Activated B cell treated with CpG ODN at 0.5 μM for 24 hours (primary cell): Measurements from ENCODE around the gene CCSER2. TPM values are rescaled to one million over a fixed set of nuclear protein-coding genes. Genes with fewer than 3 reads are reported as not detected.
"Not testable (repeated sequence)": the region's sequence is repeated elsewhere in the genome, so short reads cannot be mapped to it uniquely, and the experiment has no call there.

Experiments
- ATAC-seq: fragments of 200-7000 bp; cut with Tn5 transposase; one replicate; pipeline ENCODE4 v1.10.0; 2021; ENCODE audit warnings: low read depth, mild to moderate bottlenecking, moderate library complexity
- CTCF ChIA-PET: fragments of 350-600 bp; sonication (Branson Sonifier 250); formaldehyde crosslinking; loops from one replicate; lab custom pipeline; 2021; ENCODE audit warnings: antibody characterized with exemption; lab: Charles Lee
- POLR2A ChIA-PET: fragments of 350-600 bp; sonication (Branson Sonifier 250); formaldehyde crosslinking; loops from one replicate; lab custom pipeline; 2021; ENCODE audit warnings: antibody characterized with exemption; lab: Charles Lee
- DNase-seq: peaks from one replicate; pipeline ENCODE4 v3.0.0; 2022
- H3K27ac Mint-ChIP-seq: one replicate; pipeline ENCODE4 v1.8.0; 2020; ENCODE audit warnings: mixed read lengths
- H3K27me3 Mint-ChIP-seq: one replicate; pipeline ENCODE4 v1.8.0; 2021; ENCODE audit warnings: mixed read lengths
- H3K36me3 Mint-ChIP-seq: one replicate; pipeline ENCODE4 v1.8.0; 2021; ENCODE audit warnings: low read depth, mixed read lengths
- H3K4me1 Mint-ChIP-seq: one replicate; pipeline ENCODE4 v1.8.0; 2021; ENCODE audit warnings: mixed read lengths
- H3K4me3 Mint-ChIP-seq: one replicate; pipeline ENCODE4 v1.8.0; 2020; ENCODE audit warnings: mild to moderate bottlenecking, mixed read lengths
- H3K9me3 Mint-ChIP-seq: one replicate; pipeline ENCODE4 v1.8.0; 2020; ENCODE audit warnings: mixed read lengths
- intact Hi-C: fragments of 100-400 bp; cut with micrococcal nuclease; formaldehyde crosslinking; loops from one replicate; pipeline ENCODE4 v1.15.1; 2024
- total RNA-seq: library from RNA; stranded (reverse); gene quantifications from 2 replicates; pipeline ENCODE4 v1.2.3, GENCODE V29; 2022
- TF ChIP-seq, protein P1 (sequence below): fragments of 200-600 bp; IDR thresholded peaks from one replicate; pipeline ENCODE4 v1.8.0; 2022; ENCODE audit warnings: antibody characterized with exemption, mild to moderate bottlenecking

The CCSER2 gene
- total RNA-seq, 1 donor from 2014 or later = 57.1 TPM

DNA sequence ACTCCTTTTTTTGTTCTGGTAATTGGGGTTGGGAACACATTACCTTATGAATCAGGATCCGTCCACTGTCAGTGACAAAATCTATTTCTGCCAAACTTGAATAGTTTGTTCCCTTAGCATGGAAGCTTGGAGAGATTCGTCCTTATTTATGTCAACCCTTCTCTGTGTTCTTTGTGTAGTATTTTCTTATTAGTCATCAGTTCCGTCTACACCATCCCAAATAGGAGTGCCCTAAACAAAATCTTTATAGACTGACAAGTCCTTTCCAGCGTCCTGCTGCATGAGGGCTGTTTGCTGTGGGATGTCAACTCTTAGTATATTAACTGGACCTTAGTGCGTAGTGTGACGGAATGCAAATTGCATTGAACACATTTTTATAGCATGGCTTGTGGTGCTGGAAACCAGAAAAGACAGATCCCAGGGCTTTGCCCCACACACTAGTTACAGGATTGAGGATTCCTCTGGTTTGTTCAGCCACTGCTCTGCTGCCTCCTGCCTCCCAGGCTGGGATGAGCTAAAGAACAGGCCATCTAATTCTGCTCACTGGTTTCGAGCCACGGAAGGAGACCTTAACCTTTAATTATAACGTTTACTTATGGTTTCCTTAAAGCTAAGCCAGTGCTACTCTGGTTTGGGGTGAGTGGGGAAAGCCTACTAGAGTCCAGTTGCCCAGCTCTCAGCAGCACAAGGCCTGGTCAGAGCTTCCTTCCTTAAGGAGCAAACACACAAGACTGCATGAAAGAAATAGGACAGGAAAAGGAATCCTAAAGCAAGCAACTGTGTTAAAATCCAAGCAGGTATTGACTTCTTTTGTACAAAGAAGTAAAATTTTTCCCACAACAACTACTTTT lies 194.4 kb downstream of the CCSER2 start:
- intact Hi-C loops = no loop called here
- TF ChIP-seq, protein P1, sequence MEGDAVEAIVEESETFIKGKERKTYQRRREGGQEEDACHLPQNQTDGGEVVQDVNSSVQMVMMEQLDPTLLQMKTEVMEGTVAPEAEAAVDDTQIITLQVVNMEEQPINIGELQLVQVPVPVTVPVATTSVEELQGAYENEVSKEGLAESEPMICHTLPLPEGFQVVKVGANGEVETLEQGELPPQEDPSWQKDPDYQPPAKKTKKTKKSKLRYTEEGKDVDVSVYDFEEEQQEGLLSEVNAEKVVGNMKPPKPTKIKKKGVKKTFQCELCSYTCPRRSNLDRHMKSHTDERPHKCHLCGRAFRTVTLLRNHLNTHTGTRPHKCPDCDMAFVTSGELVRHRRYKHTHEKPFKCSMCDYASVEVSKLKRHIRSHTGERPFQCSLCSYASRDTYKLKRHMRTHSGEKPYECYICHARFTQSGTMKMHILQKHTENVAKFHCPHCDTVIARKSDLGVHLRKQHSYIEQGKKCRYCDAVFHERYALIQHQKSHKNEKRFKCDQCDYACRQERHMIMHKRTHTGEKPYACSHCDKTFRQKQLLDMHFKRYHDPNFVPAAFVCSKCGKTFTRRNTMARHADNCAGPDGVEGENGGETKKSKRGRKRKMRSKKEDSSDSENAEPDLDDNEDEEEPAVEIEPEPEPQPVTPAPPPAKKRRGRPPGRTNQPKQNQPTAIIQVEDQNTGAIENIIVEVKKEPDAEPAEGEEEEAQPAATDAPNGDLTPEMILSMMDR = no peak
- CTCF ChIA-PET = no interaction called here

DNA sequence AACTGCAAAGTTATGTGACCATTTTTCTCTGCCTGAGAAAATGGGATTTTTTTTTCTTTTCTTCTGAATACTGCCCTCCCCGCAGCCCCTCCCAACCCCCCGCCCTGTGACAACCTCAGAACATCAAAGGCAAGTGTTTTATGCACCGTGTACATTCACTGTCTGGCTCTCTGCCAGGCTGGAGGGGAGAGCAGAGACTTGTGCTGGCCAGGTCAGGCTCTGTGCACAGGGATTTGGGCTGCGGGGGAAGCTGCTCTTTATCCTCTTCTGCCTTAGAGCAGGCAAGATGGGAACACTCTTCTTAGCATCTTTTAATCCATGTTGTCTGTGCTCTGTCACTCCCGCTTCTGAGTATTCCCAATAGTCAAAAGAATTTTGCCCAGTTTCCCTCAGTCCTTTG lies 195.1 kb downstream of the CCSER2 start:
- Mint-ChIP-seq H3K4me1 (no peaks in the 10 kb centered on the region), H3K27me3 (peaks cover 1% of the 10 kb centered on the region), H3K9me3 (peaks cover 9% of the 10 kb centered on the region), H3K36me3 (no peaks in the 10 kb centered on the region), H3K27ac (no peak overlapping the region), H3K4me3 (no peak overlapping the region)
- ATAC-seq (no peak), DNase-seq (no peak)
- intact Hi-C loops = no loop called here
- POLR2A ChIA-PET = no interaction called here
- CTCF ChIA-PET = no interaction called here
- TF ChIP-seq, protein P1 = no peak

More for the DNA sequence above, 194.4 kb downstream of the CCSER2 start:
- ATAC-seq = no peak
- DNase-seq = no peak
- H3K27ac Mint-ChIP-seq = no peak overlapping the region
- H3K36me3 Mint-ChIP-seq = no peaks in the 10 kb centered on the region
- peaks cover 9% of the 10 kb centered on the region for H3K9me3 Mint-ChIP-seq
- H3K4me1 Mint-ChIP-seq = no peaks in the 10 kb centered on the region
- no peak overlapping the region for H3K4me3 Mint-ChIP-seq
- H3K27me3 Mint-ChIP-seq = peaks cover 1% of the 10 kb centered on the region
- POLR2A ChIA-PET = no interaction called here

DNA sequence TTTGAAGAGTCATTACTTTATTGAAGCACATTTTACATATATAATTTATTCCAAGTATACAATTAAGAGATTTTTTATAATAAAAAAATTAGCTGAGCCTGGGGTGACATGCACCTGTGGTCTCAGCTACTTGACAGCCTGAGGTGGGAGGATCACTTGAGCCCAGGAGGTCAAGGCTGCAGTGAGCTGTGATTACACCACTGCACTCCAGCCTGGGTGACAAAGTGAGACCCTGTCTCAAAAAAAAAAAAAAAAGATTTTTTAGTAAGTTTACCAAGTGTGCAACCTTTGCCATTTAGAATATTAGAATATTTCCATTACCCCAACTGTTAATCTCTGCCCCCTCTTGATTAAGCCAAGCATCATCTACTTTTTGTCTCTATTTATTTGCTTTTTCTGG lies 196.0 kb downstream of the CCSER2 start:
- Mint-ChIP-seq H3K36me3 (no peaks in the 10 kb centered on the region), H3K27ac (no peak overlapping the region), H3K4me1 (no peaks in the 10 kb centered on the region), H3K4me3 (no peak overlapping the region), H3K27me3 (peaks cover 1% of the 10 kb centered on the region), H3K9me3 (peaks cover 9% of the 10 kb centered on the region)
- ChIA-PET CTCF (no interaction called here), POLR2A (no interaction called here)
- ATAC-seq = no peak
- TF ChIP-seq, protein P1 = no peak
- DNase-seq = no peak
- intact Hi-C loops = no loop called here

DNA sequence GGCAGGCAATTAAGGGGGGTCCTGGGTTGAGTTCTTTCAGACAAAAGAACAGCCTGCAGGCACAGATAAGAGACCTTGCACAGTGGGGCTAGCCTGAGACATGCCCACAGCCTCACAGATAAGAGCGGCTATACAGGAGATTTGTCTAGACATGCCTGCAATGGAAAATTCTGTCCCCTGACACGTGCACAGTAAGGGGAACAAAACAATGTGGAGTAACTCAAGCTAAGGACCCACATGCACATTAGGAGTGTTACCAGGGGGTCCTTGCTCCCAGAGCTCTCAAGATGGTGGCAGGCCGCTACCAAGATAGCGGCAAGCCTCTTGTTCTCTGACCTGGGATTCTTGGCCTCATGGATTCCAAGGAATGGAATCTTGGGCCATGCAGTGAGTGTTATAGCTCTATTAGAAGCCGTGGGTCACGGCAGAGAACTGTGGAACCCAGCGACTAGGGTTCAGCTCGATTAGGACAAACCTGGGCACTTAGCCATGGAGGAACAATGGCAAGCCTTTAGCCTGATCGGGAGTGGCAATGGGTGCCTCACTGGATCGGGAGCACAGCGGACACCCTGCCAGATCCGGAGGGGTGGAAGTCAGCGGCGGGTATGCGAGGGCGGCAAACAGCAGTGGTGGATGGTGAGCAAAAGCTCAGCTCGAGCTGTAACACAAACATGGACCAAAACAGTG lies 196.9 kb downstream of the CCSER2 start:
- H3K4me1 Mint-ChIP-seq = no peaks in the 10 kb centered on the region
- H3K36me3 Mint-ChIP-seq = no peaks in the 10 kb centered on the region
- peaks cover 9% of the 10 kb centered on the region for H3K9me3 Mint-ChIP-seq
- no peak overlapping the region for H3K4me3 Mint-ChIP-seq
- ChIA-PET CTCF (no interaction called here), POLR2A (no interaction called here)
- intact Hi-C loops = no loop called here
- ATAC-seq (no peak), DNase-seq (no peak)
- H3K27ac Mint-ChIP-seq = no peak overlapping the region
- peaks cover 1% of the 10 kb centered on the region for H3K27me3 Mint-ChIP-seq
- TF ChIP-seq, protein P1 = no peak

DNA sequence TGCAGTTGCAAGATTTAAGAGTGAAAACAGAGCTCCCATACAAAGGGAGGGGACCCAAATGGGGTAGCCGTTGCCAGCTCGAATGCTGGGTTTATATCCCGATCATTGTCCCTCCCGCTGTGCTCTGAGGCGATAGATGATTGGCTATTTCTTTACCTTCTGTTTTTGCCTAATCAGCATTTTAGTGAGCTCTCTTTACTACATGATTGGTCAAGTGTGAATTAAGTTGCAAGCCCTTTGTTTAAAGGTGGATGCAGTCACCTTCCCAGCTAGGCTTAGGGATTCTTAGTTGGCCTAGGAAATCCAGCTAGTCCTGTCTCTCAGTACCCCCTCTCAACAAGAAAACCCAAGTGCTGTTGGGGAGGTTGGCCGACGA lies 197.4 kb downstream of the CCSER2 start:
- H3K27me3 Mint-ChIP-seq, CTCF ChIA-PET, H3K4me3 Mint-ChIP-seq, H3K27ac Mint-ChIP-seq, ATAC-seq, DNase-seq, intact Hi-C loops, H3K9me3 Mint-ChIP-seq, POLR2A ChIA-PET, H3K36me3 Mint-ChIP-seq, H3K4me1 Mint-ChIP-seq: not testable (repeated sequence)

DNA sequence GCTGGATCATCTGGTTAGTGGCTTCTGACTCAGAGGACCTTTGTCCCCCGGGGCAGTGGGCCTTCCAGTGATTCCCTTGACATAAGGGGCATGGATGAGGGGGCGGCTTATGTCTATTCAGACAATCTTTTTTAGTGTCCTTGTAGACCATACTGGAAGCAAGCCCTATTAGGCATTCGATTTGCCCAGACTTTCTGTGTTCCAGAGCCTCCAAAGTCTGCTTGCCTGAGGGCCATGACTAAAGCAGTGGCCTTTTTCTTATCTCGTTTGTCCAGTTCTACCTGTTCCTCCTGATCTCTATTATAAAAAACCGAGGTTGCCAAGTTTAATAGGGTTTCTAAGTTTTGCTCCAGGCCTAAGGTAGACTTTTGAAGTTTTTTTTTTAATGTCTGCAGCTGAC lies 199.0 kb downstream of the CCSER2 start:
- ATAC-seq, POLR2A ChIA-PET, H3K27ac Mint-ChIP-seq, H3K4me3 Mint-ChIP-seq, H3K4me1 Mint-ChIP-seq, H3K36me3 Mint-ChIP-seq, CTCF ChIA-PET, DNase-seq, H3K27me3 Mint-ChIP-seq, H3K9me3 Mint-ChIP-seq, intact Hi-C loops: not testable (repeated sequence)

DNA sequence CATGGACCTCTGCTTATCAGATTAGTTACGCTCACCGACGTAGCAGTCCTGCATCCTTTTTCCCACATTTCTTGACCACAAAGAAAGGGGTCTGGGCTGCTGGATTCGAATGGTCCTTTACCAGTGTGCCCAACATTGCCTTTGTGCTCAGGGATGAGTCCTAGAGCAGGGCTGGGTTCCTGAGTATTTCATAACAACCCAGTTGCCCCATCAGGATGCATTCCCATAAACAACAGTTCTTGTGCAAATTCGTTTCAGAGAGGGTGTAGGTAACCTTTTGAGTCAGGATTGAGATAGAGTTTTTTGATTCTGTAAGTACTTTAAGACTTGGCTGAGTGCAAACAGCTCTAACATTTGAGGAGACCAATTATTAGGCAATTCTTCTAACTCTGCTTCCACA lies 200.1 kb downstream of the CCSER2 start:
- ATAC-seq, H3K9me3 Mint-ChIP-seq, POLR2A ChIA-PET: not testable (repeated sequence)

More for the DNA sequence above, 200.1 kb downstream of the CCSER2 start:
- CTCF ChIA-PET, intact Hi-C loops, H3K27me3 Mint-ChIP-seq, H3K36me3 Mint-ChIP-seq, H3K4me1 Mint-ChIP-seq, DNase-seq, H3K27ac Mint-ChIP-seq, H3K4me3 Mint-ChIP-seq: not testable (repeated sequence)
